GM10266 (cell line): Measurements from ENCODE around the gene TMEM225B.

Source experiments
- DNase-seq: peaks from one replicate; pipeline ENCODE4 v3.0.0; 2012; ENCODE audit errors: extremely low spot score
- CTCF ChIP-seq: IDR thresholded peaks from 2 replicates; pipeline ENCODE4 v1.5.1; 2012; ENCODE audit warnings: mild to moderate bottlenecking, low read depth; ENCODE audit not compliant: control insufficient read depth, insufficient read depth; ENCODE audit errors: missing control alignments

Gene TMEM225B

GRCh38 chr7:99619571-99620130 lies 21.6 kb downstream of the TMEM225B start:
- DNase-seq: no peak
- TF ChIP-seq CTCF: no peak

- no peak for DNase-seq
- TF ChIP-seq CTCF: no peak
Observed at GRCh38 chr7:99621271-99621670, 23.2 kb downstream of the TMEM225B start.

GRCh38 chr7:99622596-99622995 lies 24.5 kb downstream of the TMEM225B start:
- no peak for TF ChIP-seq CTCF
- DNase-seq: no peak

GRCh38 chr7:99623091-99623693 lies 25.1 kb downstream of the TMEM225B start:
- no peak for DNase-seq
- no peak for TF ChIP-seq CTCF

GRCh38 chr7:99623702-99624447 lies 25.8 kb downstream of the TMEM225B start:
- no peak for DNase-seq

GRCh38 chr7:99624484-99624883 lies 26.4 kb downstream of the TMEM225B start:
- no peak for DNase-seq
- no peak for TF ChIP-seq CTCF

More at GRCh38 chr7:99623702-99624447, 25.8 kb downstream of the TMEM225B start:
- TF ChIP-seq CTCF: no peak

- DNase-seq: no peak
- TF ChIP-seq CTCF: no peak
Observed at GRCh38 chr7:99625321-99625720, 27.3 kb downstream of the TMEM225B start.
